HG03135 (cell line): Measurements from ENCODE around the gene FXN.

ENCODE experiments used
- ATAC-seq: cut with Tn5 transposase; IDR thresholded peaks from one replicate; pipeline ENCODE4 v1.9.1; 2021; ENCODE audit warnings: mild to moderate bottlenecking, moderate library complexity; ENCODE audit not compliant: unreplicated experiment

FXN gene

GRCh38 chr9:69137311-69137710, 101.8 kb downstream of the FXN start:
- no peak for ATAC-seq

GRCh38 chr9:69139596-69139995, 104.0 kb downstream of the FXN start:
- ATAC-seq = no peak

GRCh38 chr9:69140123-69140735, 104.7 kb downstream of the FXN start:
- ATAC-seq = no peak

GRCh38 chr9:69141851-69142250, 106.3 kb downstream of the FXN start:
- no peak for ATAC-seq

GRCh38 chr9:69143291-69143690, 107.7 kb downstream of the FXN start:
- no peak for ATAC-seq

- no peak for ATAC-seq
Observed at GRCh38 chr9:69145144-69145715, 109.7 kb downstream of the FXN start.

GRCh38 chr9:69147041-69147834, 111.7 kb downstream of the FXN start:
- ATAC-seq = no peak

- no peak for ATAC-seq
Observed at GRCh38 chr9:69149321-69149807, 113.8 kb downstream of the FXN start.
